Fibroblast of skin of left biceps (primary cell): ENCODE results near the gene IKZF3.
"Not testable (repeated sequence)": the region's sequence is repeated elsewhere in the genome, so short reads cannot be mapped to it uniquely, and the experiment has no call there.

Experiments used
- DNase-seq, 2 experiments: peaks; one replicate each; pipeline ENCODE4 v3.0.0-alpha.2; 2013; ENCODE audit warnings: low read depth in 2 of 2

IKZF3 gene

GRCh38 chr17:39755554-39756379 lies 108.3 kb downstream of the IKZF3 start:
- no peak for DNase-seq

- no peak for DNase-seq
Measured at GRCh38 chr17:39754958-39755553, 109.1 kb downstream of the IKZF3 start.

GRCh38 chr17:39754161-39754957 lies 109.8 kb downstream of the IKZF3 start:
- DNase-seq = peak; percentile 45 to 53

- no peak for DNase-seq
Measured at GRCh38 chr17:39753514-39754160, 110.5 kb downstream of the IKZF3 start.

- DNase-seq = no peak
Measured at GRCh38 chr17:39752241-39752881, 111.8 kb downstream of the IKZF3 start.

- no peak for DNase-seq
Measured at GRCh38 chr17:39751637-39752036, 112.5 kb downstream of the IKZF3 start.

- no peak for DNase-seq
Measured at GRCh38 chr17:39751016-39751543, 113.0 kb downstream of the IKZF3 start.

GRCh38 chr17:39750131-39751015 lies 113.7 kb downstream of the IKZF3 start:
- DNase-seq = no peak

GRCh38 chr17:39748444-39749034 lies 115.6 kb downstream of the IKZF3 start:
- DNase-seq = not testable (repeated sequence)

GRCh38 chr17:39747745-39748144 lies 116.4 kb downstream of the IKZF3 start:
- DNase-seq = no peak

GRCh38 chr17:39746145-39746461 lies 118.0 kb downstream of the IKZF3 start:
- DNase-seq = no peak

GRCh38 chr17:39745335-39746144 lies 118.6 kb downstream of the IKZF3 start:
- DNase-seq = no peak

GRCh38 chr17:39744836-39745215 lies 119.3 kb downstream of the IKZF3 start:
- DNase-seq = no peak

GRCh38 chr17:39744075-39744835 lies 119.9 kb downstream of the IKZF3 start:
- DNase-seq = no peak

GRCh38 chr17:39742856-39743436 lies 121.2 kb downstream of the IKZF3 start:
- DNase-seq = no peak

- no peak for DNase-seq
Measured at GRCh38 chr17:39742126-39742855, 121.8 kb downstream of the IKZF3 start.

GRCh38 chr17:39740357-39741111 lies 123.6 kb downstream of the IKZF3 start:
- no peak for DNase-seq
